HepG2 (cell line): ENCODE results near the gene DHRS13. TPM values are rescaled to one million over a fixed set of nuclear protein-coding genes. Genes with fewer than 3 reads are reported as not detected.

Source experiments
- ATAC-seq: fragments of 200-7000 bp; cut with Tn5 transposase; 3 replicates; pipeline ENCODE4 v1.9.1; 2020; ENCODE audit warnings: mild to moderate bottlenecking, moderate library complexity
- BruUV-seq: library from RNA; stranded (reverse); fragments of 400-500 nt; replicated peaks from 2 replicates; lab custom pipeline; 2021; lab: Mats Ljungman, UMichigan
- CTCF ChIA-PET: fragments of 300-600 bp; formaldehyde crosslinking; extraction: SDS; loops from one replicate; lab custom pipeline; 2021; ENCODE audit warnings: low total read pairs, inconsistent platforms, low intra/inter-chr PET ratio; lab: Yijun Ruan, JAX
- POLR2A ChIA-PET: fragments of 350-600 bp; sonication (Branson Sonifier 250); formaldehyde crosslinking; loops from one replicate; lab custom pipeline; 2020; ENCODE audit warnings: antibody characterized with exemption, inconsistent platforms; lab: Yijun Ruan, JAX
- DNase-seq: peaks from one replicate; pipeline ENCODE4 v3.0.0-alpha.2; 2015; ENCODE audit warnings: low spot score
- FAIRE-seq: peaks from 3 replicates; lab custom pipeline; 2011; peaks lifted over from hg19 to GRCh38; lab: Jason Lieb, UNC
- H2AFZ ChIP-seq: one replicate; pipeline ENCODE4 v1.6.1; 2011; ENCODE audit warnings: low read length, inconsistent platforms
- H3K27ac ChIP-seq: fragments of 300-600 bp; 3 replicates; pipeline ENCODE4 v1.8.0; 2011; ENCODE audit warnings: mixed run types, mild to moderate bottlenecking, mixed read lengths, low read length, inconsistent platforms; ENCODE audit not compliant: insufficient read depth; ENCODE audit errors: extremely low read length
- H3K27me3 ChIP-seq, 2 experiments: fragments of 200-600 bp in 1 of 2; 2 replicates in 1 of 2; 3 replicates in 1 of 2; pipeline versions ENCODE4 v1.6.0 to v1.8.0; 2011; ENCODE audit warnings: low read length in 2 of 2, mild to moderate bottlenecking in 2 of 2, moderate library complexity in 2 of 2, inconsistent platforms in 1 of 2; ENCODE audit not compliant: insufficient read depth in 2 of 2, control insufficient read depth in 1 of 2
- H3K36me3 ChIP-seq, 2 experiments: fragments of 200-600 bp in 1 of 2; replicated peaks in 1 of 2; 2 replicates in 1 of 2; 3 replicates in 1 of 2; pipeline versions ENCODE4 v1.5.1 to v1.8.0; 2011; ENCODE audit warnings: low read length in 2 of 2, inconsistent platforms in 1 of 2; ENCODE audit not compliant: insufficient read depth in 2 of 2, control insufficient read depth in 1 of 2
- H3K4me1 ChIP-seq: 2 replicates; pipeline ENCODE4 v1.5.1; 2012; ENCODE audit warnings: low read length, inconsistent platforms; ENCODE audit not compliant: insufficient read depth
- H3K4me2 ChIP-seq: 2 replicates; pipeline ENCODE4 v1.6.0; 2011; ENCODE audit warnings: low read depth, low read length, inconsistent platforms
- H3K4me3 ChIP-seq, 3 experiments: fragments of 200-600 bp in 1 of 3; sonication (generic), shearing (Covaris generic) in 1 of 3; replicated peaks in 1 of 3; 2 replicates each; pipeline ENCODE4 v1.5.1; 2011 to 2016; ENCODE audit warnings: low read length in 3 of 3, inconsistent platforms in 2 of 3, low read depth in 2 of 3, mild to moderate bottlenecking in 2 of 3, control low read depth in 1 of 3, mixed read lengths in 1 of 3; ENCODE audit not compliant: insufficient read depth in 1 of 3
- H3K79me2 ChIP-seq: one replicate; pipeline ENCODE4 v1.6.1; 2011; ENCODE audit warnings: low read length, inconsistent platforms; ENCODE audit not compliant: insufficient read depth
- H3K9ac ChIP-seq: 2 replicates; pipeline ENCODE4 v1.6.0; 2011; ENCODE audit warnings: mild to moderate bottlenecking, low read depth, low read length, inconsistent platforms; ENCODE audit not compliant: insufficient read depth
- H3K9me3 ChIP-seq: 2 replicates; pipeline ENCODE4 v1.5.1; 2012; ENCODE audit warnings: mild to moderate bottlenecking, low read length
- H4K20me1 ChIP-seq: 2 replicates; pipeline ENCODE4 v1.6.0; 2011; ENCODE audit warnings: inconsistent platforms, mild to moderate bottlenecking, low read length, moderate library complexity; ENCODE audit not compliant: insufficient read depth
- ELK4 ChIP-seq: sonication (generic); formaldehyde crosslinking; IDR thresholded peaks from 2 replicates; pipeline ENCODE4 v1.9.0; 2021; ENCODE audit warnings: missing genetic modification reagents, borderline replicate concordance
- GATAD2A ChIP-seq: IDR thresholded peaks from 2 replicates; pipeline ENCODE4 v1.6.1; 2016
- RFXANK ChIP-seq: IDR thresholded peaks from 2 replicates; pipeline ENCODE4 v1.6.1; 2016
- RFXAP ChIP-seq: sonication (generic); formaldehyde crosslinking; IDR thresholded peaks from 2 replicates; pipeline ENCODE4 v1.4.0; 2020; ENCODE audit warnings: missing genetic modification reagents, borderline replicate concordance
- RNF219 ChIP-seq: sonication (generic); formaldehyde crosslinking; IDR thresholded peaks from 2 replicates; pipeline ENCODE4 v1.5.0; 2020; ENCODE audit warnings: mild to moderate bottlenecking, missing genetic modification reagents
- SIN3A ChIP-seq: IDR thresholded peaks from 2 replicates; pipeline ENCODE4 v1.6.1; 2011; ENCODE audit warnings: low read depth, mild to moderate bottlenecking, control low read depth, low read length, borderline replicate concordance
- TBX2 ChIP-seq: sonication (generic); formaldehyde crosslinking; IDR thresholded peaks from 2 replicates; pipeline ENCODE4 v1.5.0; 2020; ENCODE audit warnings: missing genetic modification reagents, mild to moderate bottlenecking, borderline replicate concordance
- TBX3 ChIP-seq: fragments of 450-650 bp; IDR thresholded peaks from 2 replicates; pipeline ENCODE4 v1.6.1; 2017; ENCODE audit warnings: antibody characterized with exemption, mild to moderate bottlenecking, inconsistent platforms, borderline replicate concordance
- TEAD3 ChIP-seq: optimal IDR thresholded peaks from 2 replicates; pipeline ENCODE3; 2016; ENCODE audit warnings: borderline replicate concordance
- ZKSCAN8 ChIP-seq: IDR thresholded peaks from 2 replicates; pipeline ENCODE4 v1.6.1; 2016; ENCODE audit warnings: borderline replicate concordance, missing genetic modification reagents, missing compliant biosample characterization
- ZMYM3 ChIP-seq: sonication (generic); formaldehyde crosslinking; IDR thresholded peaks from 2 replicates; pipeline ENCODE4 v1.5.1; 2020; ENCODE audit warnings: mild to moderate bottlenecking, missing genetic modification reagents
- ZNF331 ChIP-seq: sonication (generic); formaldehyde crosslinking; IDR thresholded peaks from 2 replicates; pipeline ENCODE4 v1.4.0; 2020; ENCODE audit warnings: missing genetic modification reagents
- ZNF530 ChIP-seq: sonication (generic); formaldehyde crosslinking; IDR thresholded peaks from 2 replicates; pipeline ENCODE4 v1.5.0; 2020; ENCODE audit warnings: low read depth, mild to moderate bottlenecking, missing genetic modification reagents
- in situ Hi-C: cut with HindIII; loops from 2 replicates; pipeline ENCODE4 v1.10.0; 2017; ENCODE audit warnings: low pct_unique_long_range_greater_than_20kb; ENCODE audit not compliant: extremely low pct_ligation_motif_present
- intact Hi-C: fragments of 100-400 bp; cut with micrococcal nuclease; formaldehyde crosslinking; loops from one replicate; pipeline ENCODE4 v1.10.0; 2022; ENCODE audit not compliant: unreplicated experiment
- polyA plus RNA-seq, 8 experiments: library from polyadenylated mRNA; depleted of rRNA in 3 of 8; stranded (reverse) in 7 of 8; unstranded in 1 of 8; fragments of >200 nt; fragmentation: Illumina TruSeq in 4 of 8; extraction: Trizol in 4 of 8; gene quantifications; 2 replicates each; pipeline versions ENCODE4 v1.2.1 to v1.2.3, GENCODE V29; 2011 to 2016; ENCODE audit warnings: low read depth in 4 of 8, missing spikeins in 1 of 8, mixed read lengths in 1 of 8; ENCODE audit not compliant: insufficient read depth in 1 of 8
- total RNA-seq, 5 experiments: library from RNA; depleted of rRNA; stranded (reverse); fragments of >200 nt; fragmentation: Illumina TruSeq; extraction: Trizol; gene quantifications; 2 replicates each; pipeline ENCODE4 v1.2.3, GENCODE V29; 2016; ENCODE audit warnings: low read depth in 1 of 5
- TF ChIP-seq, protein P1 (sequence below): sonication (generic); formaldehyde crosslinking; IDR thresholded peaks from 2 replicates; pipeline ENCODE4 v1.5.1; 2020; ENCODE audit warnings: missing genetic modification reagents, mild to moderate bottlenecking, borderline replicate concordance

The DHRS13 gene
- total and polyA plus RNA-seq, 2 of the 13 experiments (the other 11 are each of a cell fraction or from before 2014, with no cell fraction given), result 11.8 to 12.6 TPM

DNA sequence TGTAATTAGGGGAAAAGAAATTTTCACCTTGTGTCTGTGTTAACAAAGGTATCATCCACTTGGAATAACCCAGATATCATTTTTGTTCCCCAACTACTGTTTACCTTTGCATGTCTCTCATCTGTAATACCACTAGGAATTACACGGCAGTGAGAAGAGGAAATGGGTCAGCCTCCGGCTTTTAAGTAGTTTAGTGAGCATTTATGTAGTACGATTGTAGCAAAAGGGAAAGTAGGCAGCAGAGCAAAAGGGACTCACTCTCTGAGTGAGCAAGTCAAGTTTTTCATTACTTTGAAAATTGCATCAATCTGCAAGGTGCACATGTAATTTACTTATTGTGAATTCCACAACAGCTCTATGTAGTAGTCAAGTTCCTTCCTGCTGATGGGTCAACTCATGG lies 37.3 kb upstream of the DHRS13 start (continued):
- TF ChIP-seq, protein P1, sequence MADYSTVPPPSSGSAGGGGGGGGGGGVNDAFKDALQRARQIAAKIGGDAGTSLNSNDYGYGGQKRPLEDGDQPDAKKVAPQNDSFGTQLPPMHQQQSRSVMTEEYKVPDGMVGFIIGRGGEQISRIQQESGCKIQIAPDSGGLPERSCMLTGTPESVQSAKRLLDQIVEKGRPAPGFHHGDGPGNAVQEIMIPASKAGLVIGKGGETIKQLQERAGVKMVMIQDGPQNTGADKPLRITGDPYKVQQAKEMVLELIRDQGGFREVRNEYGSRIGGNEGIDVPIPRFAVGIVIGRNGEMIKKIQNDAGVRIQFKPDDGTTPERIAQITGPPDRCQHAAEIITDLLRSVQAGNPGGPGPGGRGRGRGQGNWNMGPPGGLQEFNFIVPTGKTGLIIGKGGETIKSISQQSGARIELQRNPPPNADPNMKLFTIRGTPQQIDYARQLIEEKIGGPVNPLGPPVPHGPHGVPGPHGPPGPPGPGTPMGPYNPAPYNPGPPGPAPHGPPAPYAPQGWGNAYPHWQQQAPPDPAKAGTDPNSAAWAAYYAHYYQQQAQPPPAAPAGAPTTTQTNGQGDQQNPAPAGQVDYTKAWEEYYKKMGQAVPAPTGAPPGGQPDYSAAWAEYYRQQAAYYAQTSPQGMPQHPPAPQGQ, result no peak
- TF ChIP-seq TBX2 (no peak), ZNF530 (no peak), RFXANK (CRISPR knock-in tag) (no peak), TEAD3 (no peak)
- TF ChIP-seq, all 625 proteins: peak for 0

GRCh38 chr17:28938552-28938951 lies 35.7 kb upstream of the DHRS13 start:
- ATAC-seq, result no peak
- no peak for TF ChIP-seq SIN3A
- no peak for TF ChIP-seq ELK4
- no peak for TF ChIP-seq RNF219 (CRISPR knock-in tag)
- no peak for TF ChIP-seq ZMYM3
- TF ChIP-seq ZKSCAN8 (CRISPR knock-in tag), result no peak
- TF ChIP-seq GATAD2A (CRISPR knock-in tag), result no peak
- TF ChIP-seq RFXAP (CRISPR knock-in tag), result no peak
- TF ChIP-seq ZNF331, result no peak
- no peak for TF ChIP-seq TBX3
- TF ChIP-seq, all 625 proteins: peak for 0
- no peak overlapping the region for H3K27ac ChIP-seq
- peaks cover 25% of the 10 kb centered on the region for H4K20me1 ChIP-seq
- intact Hi-C loops, result no loop called here
- no TSS peak for BruUV-seq
- DNase-seq (no peak), FAIRE-seq (no peak)
- H3K4me3 ChIP-seq, result no peak overlapping the region
- in situ Hi-C loops, result no loop called here
- CTCF ChIA-PET, result no interaction called here
- H3K4me1 ChIP-seq, result peaks cover 54% of the 10 kb centered on the region
- H3K9ac ChIP-seq, result no peak overlapping the region
- H2AFZ ChIP-seq, result no peak overlapping the region
- H3K79me2 ChIP-seq, result peaks cover 94% of the 10 kb centered on the region
- peaks cover 3 to 7% of the 10 kb centered on the region in 2 experiments; a peak in 4 of 5 replicates for H3K36me3 ChIP-seq
- H3K27me3 ChIP-seq, result no peaks in the 10 kb centered on the region
- H3K4me2 ChIP-seq, result no peak overlapping the region
- no peaks in the 10 kb centered on the region for H3K9me3 ChIP-seq
- POLR2A ChIA-PET, result interaction anchor here (4.6 kb wide), 1 partner anchor 12 kb away, joined by 57 read pairs; the partner anchor contains the start of gene PHF12
